MV-4-11 (cell line): ENCODE data around the gene SLC2A10.

Source experiments
- DNase-seq: peaks from one replicate; lab custom pipeline; 2025; lab: John Stamatoyannopoulos, UW

SLC2A10 gene

GRCh38 chr20:46703435-46703834 is 6.0 kb upstream of the SLC2A10 start:
- no peak for DNase-seq

- no peak for DNase-seq
Measured at GRCh38 chr20:46704714-46705377, 4.6 kb upstream of the SLC2A10 start.

- no peak for DNase-seq
Measured at GRCh38 chr20:46705378-46705729, 4.1 kb upstream of the SLC2A10 start.

GRCh38 chr20:46706242-46706641 is 3.2 kb upstream of the SLC2A10 start:
- DNase-seq = no peak

GRCh38 chr20:46708172-46708860 is 1.1 kb upstream of the SLC2A10 start:
- no peak for DNase-seq

- DNase-seq = no peak
Measured at GRCh38 chr20:46709055-46709458, 392 bp upstream of the SLC2A10 start.

- no peak for DNase-seq
Measured at GRCh38 chr20:46710153-46710913, 884 bp downstream of the SLC2A10 start.

GRCh38 chr20:46712056-46712636 is 2.7 kb downstream of the SLC2A10 start:
- peak; percentile 68 for DNase-seq

- no peak for DNase-seq
Measured at GRCh38 chr20:46713957-46714834, 4.7 kb downstream of the SLC2A10 start.

- DNase-seq = no peak
Measured at GRCh38 chr20:46715292-46715756, 5.9 kb downstream of the SLC2A10 start.

GRCh38 chr20:46717818-46718541 is 8.5 kb downstream of the SLC2A10 start:
- DNase-seq = no peak

GRCh38 chr20:46720019-46720418 is 10.6 kb downstream of the SLC2A10 start:
- DNase-seq = no peak

- DNase-seq = peak; percentile 84
Measured at GRCh38 chr20:46720776-46721425, 11.5 kb downstream of the SLC2A10 start.

- no peak for DNase-seq
Measured at GRCh38 chr20:46721476-46721875, 12.0 kb downstream of the SLC2A10 start.

- DNase-seq = no peak
Measured at GRCh38 chr20:46722450-46722849, 13.0 kb downstream of the SLC2A10 start.

GRCh38 chr20:46723039-46723438 is 13.6 kb downstream of the SLC2A10 start:
- no peak for DNase-seq

- no peak for DNase-seq
Measured at GRCh38 chr20:46724343-46724959, 15.0 kb downstream of the SLC2A10 start.

GRCh38 chr20:46725186-46726165 is 16.0 kb downstream of the SLC2A10 start:
- DNase-seq = no peak

- no peak for DNase-seq
Measured at GRCh38 chr20:46731770-46732169, 22.3 kb downstream of the SLC2A10 start.
